Activated naive CD4-positive, alpha-beta T cell treated with anti-CD3 and anti-CD28 coated beads, Interleukin-2, amount 50 U/mL, for 16 hours (primary cell): ENCODE results near the gene EPHB4.
A peak's percentile ranks its signal among the peaks of the same experiment; 100 is the strongest.
"Not testable (repeated sequence)": the region's sequence is repeated elsewhere in the genome, so short reads cannot be mapped to it uniquely, and the experiment has no call there.

Experiments used
- DNase-seq: peaks from one replicate; pipeline ENCODE4 v3.0.0-alpha.2; 2020

EPHB4 gene

DNA sequence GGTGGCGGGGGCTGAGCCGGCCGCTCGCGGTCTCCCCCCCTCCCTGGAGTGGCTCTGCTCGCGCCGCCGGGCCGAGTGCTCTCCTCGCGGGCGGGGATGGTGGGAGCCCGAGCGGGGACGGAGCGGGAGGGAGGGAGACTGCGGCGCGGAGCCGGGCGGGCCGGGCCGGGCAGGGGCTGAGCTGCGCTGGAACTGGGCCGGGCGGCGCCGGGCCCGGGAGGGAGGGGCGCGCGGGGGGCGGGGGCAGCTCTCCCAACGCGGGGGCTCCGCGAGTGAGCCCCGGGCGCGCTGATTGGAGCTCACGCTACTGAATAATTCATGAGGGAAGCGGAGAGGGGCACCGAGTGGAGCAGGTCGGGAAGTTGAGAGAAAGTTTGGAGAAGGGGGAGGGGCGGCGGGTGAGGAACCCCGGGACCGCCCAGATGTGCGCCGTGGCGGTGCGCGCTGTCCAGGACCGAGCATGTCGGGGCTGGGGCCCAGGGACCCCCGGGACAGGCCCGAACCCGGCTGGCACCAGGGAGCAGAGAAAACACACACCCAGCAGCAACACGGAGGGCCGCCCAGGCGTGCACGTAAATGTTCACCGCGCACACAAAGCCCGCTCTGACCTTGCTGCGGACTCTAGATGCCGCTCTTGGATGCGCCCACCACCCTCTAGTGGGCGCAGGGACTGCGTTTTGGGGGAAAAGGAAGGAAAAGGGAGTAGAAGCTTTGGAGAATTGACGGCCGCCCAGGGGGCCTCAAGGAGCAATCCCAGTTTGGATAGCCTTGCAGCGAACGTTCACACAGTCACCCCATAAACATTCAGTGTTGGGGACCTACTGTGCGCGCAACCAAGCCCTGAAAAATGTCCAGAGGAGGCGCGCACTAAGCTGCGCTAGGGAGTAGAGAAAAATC lies at the start of gene EPHB4:
Gene EPHB4 (minus strand): TSS at position 194 of the 897 bp plus-strand sequence. CDS start 493 bp downstream, outside the sequence.
- DNase-seq, result no peak

DNA sequence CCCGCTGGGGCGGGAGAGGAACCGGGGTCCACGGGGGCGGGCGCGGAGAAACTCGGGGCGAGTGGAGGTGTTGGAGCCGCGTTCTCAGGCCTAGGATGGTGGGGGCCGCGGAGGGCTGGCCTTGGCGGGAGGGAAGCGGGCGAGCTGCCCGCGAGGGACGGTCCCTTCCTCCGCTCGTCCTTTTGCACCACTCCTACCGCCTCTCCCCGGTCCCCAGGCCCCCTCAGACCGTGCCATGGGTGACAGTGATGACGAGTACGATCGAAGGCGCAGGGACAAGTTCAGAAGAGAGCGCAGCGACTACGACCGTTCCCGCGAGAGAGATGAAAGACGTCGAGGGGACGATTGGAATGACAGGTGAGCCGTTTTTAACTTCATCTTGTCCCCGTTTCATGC lies 48.0 kb upstream of the EPHB4 start:
- DNase-seq, result peak; percentile 42

- DNase-seq, result peak; percentile 99
Measured at GRCh38 chr7:100874577-100875355, 47.4 kb upstream of the EPHB4 start, which contains the start of gene SRRT. SRRT (plus strand) TSS chr7:100875103; CDS start chr7:100875591, 488 bp downstream.

DNA sequence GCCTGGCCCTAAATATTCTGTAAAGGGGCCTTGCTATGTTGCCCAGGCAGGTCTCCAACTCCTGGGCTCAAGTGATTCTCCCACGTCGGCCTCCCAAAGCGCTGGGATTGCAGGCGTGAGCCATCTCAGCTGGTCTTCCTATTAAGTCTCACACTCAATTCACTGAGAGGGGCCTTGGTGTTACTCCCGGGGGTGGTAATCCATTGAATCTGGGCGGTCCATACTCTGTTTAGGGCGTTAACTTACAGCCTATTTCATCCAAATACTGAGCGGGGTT lies 46.9 kb upstream of the EPHB4 start:
- DNase-seq, result no peak

- no peak for DNase-seq
Measured at GRCh38 chr7:100873599-100874299, 46.4 kb upstream of the EPHB4 start.

- no peak for DNase-seq
Measured at GRCh38 chr7:100867776-100868485, 40.6 kb upstream of the EPHB4 start.

DNA sequence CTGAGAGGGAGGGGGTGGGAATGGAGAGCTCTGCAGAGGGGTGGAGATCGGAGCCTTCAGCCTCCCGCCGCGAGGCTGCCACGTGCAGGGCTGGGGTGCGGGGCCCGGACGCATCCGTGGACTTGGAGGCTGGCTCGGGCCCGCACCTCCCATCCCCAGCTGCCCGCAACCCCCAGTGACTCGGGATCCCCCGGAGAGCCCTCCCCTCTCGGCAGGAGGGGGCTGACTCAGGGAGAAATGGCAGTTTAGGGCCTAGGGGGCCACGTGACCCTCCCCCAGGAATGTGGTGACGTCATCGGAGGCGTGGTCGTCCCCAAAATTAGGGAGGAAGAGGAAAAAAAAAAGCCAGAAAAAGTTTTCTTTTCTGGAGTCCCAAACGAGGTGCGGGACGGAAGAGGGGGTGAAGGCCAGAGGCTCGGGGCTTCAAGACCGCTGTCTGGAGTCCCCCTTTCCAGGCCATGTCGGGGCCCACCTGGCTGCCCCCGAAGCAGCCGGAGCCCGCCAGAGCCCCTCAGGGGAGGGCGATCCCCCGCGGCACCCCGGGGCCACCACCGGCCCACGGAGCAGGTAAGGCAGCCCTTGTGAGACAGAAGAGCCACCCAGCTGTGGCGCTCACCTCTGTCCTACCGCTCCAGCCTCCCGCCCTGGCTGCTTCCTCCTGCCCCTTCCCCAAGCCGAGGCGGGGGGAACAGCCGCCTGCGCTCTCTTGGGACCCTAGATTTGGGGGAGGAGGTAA lies 39.9 kb upstream of the EPHB4 start, which contains the start of gene TRIP6:
Gene TRIP6 (plus strand): TSS at position 348 of the 736 bp plus-strand sequence. CDS start 111 bp downstream, at position 459.
- peak; percentile 69 for DNase-seq

- no peak for DNase-seq
Measured at GRCh38 chr7:100866729-100867039, 39.4 kb upstream of the EPHB4 start.

DNA sequence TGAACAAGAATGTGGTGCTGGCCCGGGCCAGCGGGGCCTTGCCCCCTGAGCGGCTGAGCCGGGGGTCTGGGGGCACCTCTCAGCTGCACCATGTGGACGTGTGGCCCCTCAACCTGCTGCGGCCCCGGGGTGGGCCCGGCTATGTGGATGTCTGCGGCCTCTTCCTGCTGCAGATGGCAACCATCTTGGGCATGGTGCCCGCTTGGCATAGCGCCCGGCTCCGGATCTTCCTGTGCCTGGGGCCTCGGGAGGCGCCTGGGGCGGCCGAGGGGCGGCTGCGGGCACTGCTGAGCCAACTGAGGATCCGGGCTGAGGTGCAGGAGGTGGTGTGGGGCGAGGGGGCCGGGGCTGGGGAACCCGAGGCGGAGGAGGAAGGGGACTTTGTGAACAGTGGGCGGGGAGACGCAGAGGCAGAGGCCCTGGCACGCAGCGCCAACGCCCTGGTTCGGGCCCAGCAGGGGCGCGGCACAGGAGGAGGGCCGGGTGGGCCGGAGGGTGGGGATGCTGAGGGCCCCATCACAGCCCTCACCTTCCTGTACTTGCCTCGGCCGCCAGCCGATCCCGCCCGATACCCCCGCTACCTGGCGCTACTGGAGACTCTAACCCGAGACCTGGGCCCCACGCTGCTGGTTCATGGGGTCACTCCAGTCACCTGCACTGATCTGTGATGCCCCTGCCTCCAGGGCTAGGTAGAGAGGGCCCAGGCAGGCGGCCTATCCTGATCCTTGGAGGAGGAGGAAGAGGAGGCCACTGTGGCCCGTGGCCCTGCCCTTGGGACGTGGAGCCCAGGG lies 38.8 kb upstream of the EPHB4 start:
- peak; percentile 45 for DNase-seq

- DNase-seq, result no peak
Measured at GRCh38 chr7:100865372-100865911, 38.1 kb upstream of the EPHB4 start.

DNA sequence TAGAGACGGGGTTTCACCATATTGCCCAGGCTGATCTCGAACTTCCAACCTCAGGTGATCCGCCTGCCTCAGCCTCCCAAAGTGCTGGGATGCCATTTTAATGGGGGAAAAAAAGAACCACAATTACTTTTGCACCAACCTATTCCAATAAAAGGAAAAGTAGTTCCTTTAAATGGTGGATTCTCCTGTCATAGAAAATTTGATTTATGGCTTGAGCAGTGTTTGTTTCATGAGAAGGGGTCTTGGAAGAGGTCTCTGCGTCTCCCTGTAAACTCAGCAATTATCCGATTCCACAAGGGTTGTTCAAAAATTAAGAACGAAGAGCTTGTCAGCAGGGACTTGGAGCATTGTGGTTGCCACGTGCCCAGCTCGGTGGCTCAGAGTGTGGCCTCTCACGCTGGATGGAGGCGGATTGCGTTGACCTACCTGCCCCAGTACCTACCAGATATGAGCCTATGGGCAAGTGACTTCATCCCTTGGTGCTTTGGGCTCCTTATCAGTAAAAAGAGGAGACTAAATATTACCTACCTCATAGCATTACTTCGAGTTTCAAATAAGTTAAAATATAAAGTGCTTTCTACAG lies 37.0 kb upstream of the EPHB4 start:
- DNase-seq, result no peak

DNA sequence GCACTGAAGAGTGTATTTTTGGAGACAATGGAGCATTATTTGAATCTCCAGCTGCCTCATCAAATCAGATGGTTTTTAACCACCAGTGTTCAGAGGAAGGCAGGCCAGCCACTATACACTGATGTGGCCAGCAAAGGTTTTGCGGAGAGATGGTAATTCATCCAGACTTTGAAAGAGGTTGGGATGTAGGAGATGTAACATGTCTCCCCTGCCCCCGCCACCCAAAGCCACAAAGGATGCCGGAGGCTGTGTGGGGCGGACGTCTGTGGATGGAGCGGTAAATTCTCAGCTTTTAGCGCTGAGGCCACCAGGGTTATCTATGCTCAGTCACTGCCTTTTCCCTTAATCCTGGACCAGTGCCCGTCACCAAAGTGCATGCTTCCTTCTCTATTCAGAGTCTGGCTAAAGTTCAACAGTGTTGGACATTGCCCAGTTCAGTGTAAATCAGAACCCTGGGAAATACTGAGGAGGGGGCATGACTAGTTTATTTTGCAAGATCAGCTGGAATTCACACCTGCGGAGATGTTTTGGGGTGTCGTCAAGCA lies 36.2 kb upstream of the EPHB4 start:
- no peak for DNase-seq

DNA sequence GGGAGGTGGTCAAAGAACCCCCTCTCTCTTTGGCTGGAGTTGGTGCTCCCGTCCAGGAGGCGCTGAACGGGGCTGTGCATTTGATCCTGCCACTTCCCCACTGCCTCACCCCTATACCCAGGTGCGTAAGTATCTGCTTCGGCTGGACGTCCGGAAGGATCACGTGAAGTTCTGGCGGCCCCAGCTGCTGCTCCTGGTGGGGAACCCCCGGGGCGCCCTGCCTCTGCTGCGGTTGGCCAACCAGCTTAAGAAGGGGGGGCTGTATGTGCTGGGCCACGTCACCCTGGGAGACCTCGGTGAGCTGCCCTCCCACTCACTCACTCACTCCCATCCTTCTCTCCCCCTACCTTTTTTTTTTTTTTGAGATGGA lies 34.3 kb upstream of the EPHB4 start:
- DNase-seq, result no peak

DNA sequence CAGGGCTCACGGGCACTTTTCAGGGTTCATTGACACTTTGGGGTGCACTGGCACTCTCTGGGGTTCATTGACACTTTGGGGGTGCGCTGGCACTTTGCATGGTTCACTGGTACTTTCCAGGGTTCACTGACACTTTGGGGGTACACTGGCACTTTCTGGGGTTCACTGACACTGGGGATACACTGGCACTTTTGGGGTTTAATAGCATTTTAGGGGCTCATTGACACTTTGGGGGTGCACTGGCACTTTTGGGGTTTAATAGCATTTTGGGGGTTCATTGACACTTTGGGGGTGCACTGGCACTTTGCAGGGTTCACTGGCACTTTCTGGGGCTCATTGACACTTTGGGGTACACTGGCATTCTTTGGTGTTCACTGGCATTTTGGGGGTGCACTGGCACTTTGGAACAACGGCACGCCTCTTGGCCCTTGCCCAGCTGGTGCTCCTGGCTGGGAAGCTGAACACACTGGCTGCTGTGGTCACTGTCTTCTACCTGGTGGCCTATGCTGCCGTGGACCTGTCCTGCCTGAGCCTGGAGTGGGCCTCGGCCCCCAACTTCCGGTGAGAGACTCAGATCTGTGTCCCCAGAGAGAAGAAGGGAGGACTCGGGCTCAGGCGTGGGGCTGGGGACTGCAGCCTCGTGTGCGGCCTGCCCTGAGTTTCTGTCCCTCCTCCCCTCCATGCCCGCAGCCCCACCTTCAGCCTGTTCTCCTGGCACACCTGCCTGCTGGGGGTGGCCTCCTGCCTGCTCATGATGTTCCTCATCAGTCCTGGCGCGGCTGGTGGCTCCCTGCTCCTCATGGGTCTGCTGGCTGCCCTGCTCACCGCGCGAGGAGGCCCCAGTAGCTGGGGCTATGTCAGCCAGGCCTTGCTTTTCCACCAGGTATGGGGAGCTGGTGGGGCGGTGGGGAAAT lies 33.6 kb upstream of the EPHB4 start:
- no peak for DNase-seq

- DNase-seq, result no peak
Measured at GRCh38 chr7:100859856-100860255, 32.5 kb upstream of the EPHB4 start.

DNA sequence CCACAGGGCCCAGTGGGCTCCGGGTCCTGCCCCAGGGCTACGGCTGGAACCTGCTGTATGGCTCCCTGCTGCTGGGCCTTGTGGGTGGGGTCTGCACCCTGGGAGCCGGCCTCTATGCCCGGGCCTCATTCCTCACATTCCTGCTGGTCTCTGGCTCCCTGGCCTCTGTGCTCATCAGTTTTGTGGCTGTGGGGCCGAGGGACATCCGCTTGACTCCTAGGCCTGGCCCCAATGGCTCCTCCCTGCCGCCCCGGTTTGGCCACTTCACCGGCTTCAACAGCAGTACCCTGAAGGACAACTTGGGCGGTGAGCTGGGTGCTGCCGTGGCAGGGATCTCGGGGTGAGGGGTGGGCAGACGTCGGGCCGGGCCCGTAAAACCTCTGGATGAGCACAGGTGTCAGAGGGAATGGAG lies 29.6 kb upstream of the EPHB4 start:
- DNase-seq, result no peak

DNA sequence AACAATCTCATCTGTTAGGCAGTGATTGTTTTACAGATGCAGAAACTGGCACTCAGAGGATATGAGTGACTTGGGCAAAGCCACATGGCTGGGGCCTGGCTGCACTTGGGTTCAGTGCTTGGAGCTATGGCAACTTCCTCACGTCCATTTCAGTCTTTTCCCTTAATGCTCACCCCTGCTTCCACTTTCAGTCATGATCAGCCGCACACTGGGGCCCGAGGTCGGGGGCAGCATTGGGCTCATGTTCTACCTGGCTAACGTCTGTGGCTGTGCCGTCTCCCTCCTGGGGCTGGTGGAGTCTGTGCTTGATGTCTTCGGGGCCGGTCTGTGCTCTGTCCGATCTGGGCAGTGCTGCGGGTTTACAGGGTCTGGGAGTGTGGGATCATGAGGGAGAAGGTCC lies 28.2 kb upstream of the EPHB4 start:
- DNase-seq, result no peak

- DNase-seq, result not testable (repeated sequence)
Measured at GRCh38 chr7:100854899-100855298, 27.6 kb upstream of the EPHB4 start.
